Keratinocyte (primary cell): ENCODE data around the gene CFI. TPM values are rescaled to one million over a fixed set of nuclear protein-coding genes. Genes with fewer than 3 reads are reported as not detected.

Experiments
- DNase-seq: peaks from one replicate; pipeline ENCODE4 v3.0.0-alpha.2; 2011; ENCODE audit warnings: low read depth, missing footprints, low spot score
- FAIRE-seq: peaks from 2 replicates; lab custom pipeline; 2011; peaks lifted over from hg19 to GRCh38; lab: Jason Lieb, UNC
- H2AFZ ChIP-seq: 2 replicates; pipeline ENCODE4 v1.6.0; 2012; ENCODE audit warnings: low read length, control low read depth, inconsistent platforms; ENCODE audit not compliant: control insufficient read depth
- H3K27ac ChIP-seq: 2 replicates; pipeline ENCODE4 v1.5.1; 2011; ENCODE audit warnings: low read length; ENCODE audit not compliant: control insufficient read depth, insufficient read depth
- H3K27me3 ChIP-seq: 3 replicates; pipeline ENCODE4 v1.6.0; 2011; ENCODE audit warnings: low read length; ENCODE audit not compliant: control insufficient read depth, insufficient read depth; ENCODE audit errors: extremely low read depth
- H3K36me3 ChIP-seq, 2 experiments: 2 replicates in 1 of 2; 3 replicates in 1 of 2; pipeline ENCODE4 v1.5.1; 2011; ENCODE audit warnings: low read length in 2 of 2, mild to moderate bottlenecking in 1 of 2; ENCODE audit not compliant: control insufficient read depth in 2 of 2, insufficient read depth in 2 of 2; ENCODE audit errors: extremely low read depth in 1 of 2
- H3K4me1 ChIP-seq: 3 replicates; pipeline ENCODE4 v1.5.1; 2011; ENCODE audit warnings: low read length; ENCODE audit not compliant: control insufficient read depth, insufficient read depth; ENCODE audit errors: extremely low read depth
- H3K4me2 ChIP-seq: 3 replicates; pipeline ENCODE4 v1.6.0; 2011; ENCODE audit warnings: low read depth, low read length; ENCODE audit not compliant: control insufficient read depth, insufficient read depth; ENCODE audit errors: extremely low read depth
- H3K4me3 ChIP-seq, 3 experiments: fragments of 200-600 bp in 1 of 3; sonication (generic) in 1 of 3; 2 replicates in 2 of 3; 3 replicates in 1 of 3; pipeline ENCODE4 v1.5.1; 2011 to 2016; ENCODE audit warnings: low read length in 3 of 3, mild to moderate bottlenecking in 3 of 3, control low read depth in 2 of 3, inconsistent platforms in 1 of 3, low read depth in 1 of 3, mixed read lengths in 1 of 3, mixed run types in 1 of 3, moderate library complexity in 1 of 3; ENCODE audit not compliant: control insufficient read depth in 2 of 3, insufficient read depth in 2 of 3; ENCODE audit errors: extremely low read depth in 1 of 3
- H3K79me2 ChIP-seq: 2 replicates; pipeline ENCODE4 v1.6.0; 2012; ENCODE audit warnings: low read length; ENCODE audit not compliant: control insufficient read depth, insufficient read depth
- H3K9ac ChIP-seq: 3 replicates; pipeline ENCODE4 v1.6.0; 2011; ENCODE audit warnings: low read length; ENCODE audit not compliant: control insufficient read depth, insufficient read depth; ENCODE audit errors: extremely low read depth
- H3K9me1 ChIP-seq: 3 replicates; pipeline ENCODE4 v1.6.0; 2011; ENCODE audit warnings: low read length; ENCODE audit not compliant: control insufficient read depth, insufficient read depth; ENCODE audit errors: extremely low read depth
- H3K9me3 ChIP-seq: 2 replicates; pipeline ENCODE4 v1.5.1; 2012; ENCODE audit warnings: low read depth, low read length; ENCODE audit not compliant: control insufficient read depth
- H4K20me1 ChIP-seq: 3 replicates; pipeline ENCODE4 v1.6.0; 2011; ENCODE audit warnings: low read length; ENCODE audit not compliant: control insufficient read depth, insufficient read depth; ENCODE audit errors: extremely low read depth
- EZH2 ChIP-seq: IDR thresholded peaks from one replicate; pipeline ENCODE4 v1.6.1; 2012; ENCODE audit warnings: inconsistent platforms, mild to moderate bottlenecking, low read length, moderate library complexity
- dilution Hi-C: fragments of 300-500 bp; cut with MboI; formaldehyde crosslinking; loops from one replicate; pipeline ENCODE4 v1.7.0; 2020; ENCODE audit warnings: low sequenced_read_pairs; ENCODE audit not compliant: extremely low pct_ligation_motif_present
- polyA plus RNA-seq, 5 experiments: library from polyadenylated mRNA; depleted of rRNA in 3 of 5; stranded (reverse) in 3 of 5; stranded (forward) in 1 of 5; unstranded in 1 of 5; fragments of >200 nt; gene quantifications; 1 replicate in 1 of 5; 2 replicates in 3 of 5; 3 replicates in 1 of 5; pipeline versions ENCODE4 v1.2.1 to v1.2.3, GENCODE V29; 2011 to 2012; ENCODE audit warnings: missing spikeins in 2 of 5, low read depth in 1 of 5, low replicate concordance in 1 of 5
- TF ChIP-seq, protein P1 (sequence below), 3 experiments: IDR thresholded peaks in 1 of 3; conservative IDR thresholded peaks in 1 of 3; optimal IDR thresholded peaks in 1 of 3; 2 replicates in 2 of 3; 3 replicates in 1 of 3; pipeline versions ENCODE3 to v1.5.1; 2011; ENCODE audit warnings: low read length in 3 of 3, mild to moderate bottlenecking in 3 of 3, moderate library complexity in 2 of 3, control low read depth in 1 of 3, inconsistent platforms in 1 of 3; ENCODE audit not compliant: insufficient read depth in 2 of 3; ENCODE audit errors: extremely low read depth in 1 of 3

Gene CFI
- polyA plus RNA-seq, 1 donor (not counting 4 experiments of a cell fraction or from before 2014, with no cell fraction given) = not detected

GRCh38 chr4:109699553-109700225, 102.1 kb downstream of the CFI start:
- peaks cover 2% of the 10 kb centered on the region for H3K79me2 ChIP-seq
- dilution Hi-C loops = no loop called here
- no peaks in the 10 kb centered on the region for H3K9me3 ChIP-seq
- H3K4me1 ChIP-seq = peaks cover 10% of the 10 kb centered on the region
- H3K9me1 ChIP-seq = no peaks in the 10 kb centered on the region
- FAIRE-seq = no peak
- TF ChIP-seq EZH2 = no peak
- TF ChIP-seq, protein P1, sequence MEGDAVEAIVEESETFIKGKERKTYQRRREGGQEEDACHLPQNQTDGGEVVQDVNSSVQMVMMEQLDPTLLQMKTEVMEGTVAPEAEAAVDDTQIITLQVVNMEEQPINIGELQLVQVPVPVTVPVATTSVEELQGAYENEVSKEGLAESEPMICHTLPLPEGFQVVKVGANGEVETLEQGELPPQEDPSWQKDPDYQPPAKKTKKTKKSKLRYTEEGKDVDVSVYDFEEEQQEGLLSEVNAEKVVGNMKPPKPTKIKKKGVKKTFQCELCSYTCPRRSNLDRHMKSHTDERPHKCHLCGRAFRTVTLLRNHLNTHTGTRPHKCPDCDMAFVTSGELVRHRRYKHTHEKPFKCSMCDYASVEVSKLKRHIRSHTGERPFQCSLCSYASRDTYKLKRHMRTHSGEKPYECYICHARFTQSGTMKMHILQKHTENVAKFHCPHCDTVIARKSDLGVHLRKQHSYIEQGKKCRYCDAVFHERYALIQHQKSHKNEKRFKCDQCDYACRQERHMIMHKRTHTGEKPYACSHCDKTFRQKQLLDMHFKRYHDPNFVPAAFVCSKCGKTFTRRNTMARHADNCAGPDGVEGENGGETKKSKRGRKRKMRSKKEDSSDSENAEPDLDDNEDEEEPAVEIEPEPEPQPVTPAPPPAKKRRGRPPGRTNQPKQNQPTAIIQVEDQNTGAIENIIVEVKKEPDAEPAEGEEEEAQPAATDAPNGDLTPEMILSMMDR (optimal IDR thresholded peaks at IDR 0.05 in 1 of 3, IDR thresholded peaks at IDR 0.05 in 1 of 3, conservative IDR thresholded peaks at IDR 0.05 in 1 of 3; ENCODE audit: extremely low read depth in 1 of 3, insufficient read depth in 2 of 3, low read length in 3 of 3) = no peak
- no peak overlapping the region for H3K4me2 ChIP-seq
- no peak for DNase-seq
- no peaks in the 10 kb centered on the region for H3K27me3 ChIP-seq
- H3K36me3 ChIP-seq = peaks cover 2 to 4% of the 10 kb centered on the region in 2 experiments
- no peak overlapping the region for H2AFZ ChIP-seq
- H3K27ac ChIP-seq = no peak overlapping the region
- no peak overlapping the region for H3K9ac ChIP-seq
- no peak overlapping the region for H3K4me3 ChIP-seq
- H4K20me1 ChIP-seq = no peaks in the 10 kb centered on the region

DNA sequence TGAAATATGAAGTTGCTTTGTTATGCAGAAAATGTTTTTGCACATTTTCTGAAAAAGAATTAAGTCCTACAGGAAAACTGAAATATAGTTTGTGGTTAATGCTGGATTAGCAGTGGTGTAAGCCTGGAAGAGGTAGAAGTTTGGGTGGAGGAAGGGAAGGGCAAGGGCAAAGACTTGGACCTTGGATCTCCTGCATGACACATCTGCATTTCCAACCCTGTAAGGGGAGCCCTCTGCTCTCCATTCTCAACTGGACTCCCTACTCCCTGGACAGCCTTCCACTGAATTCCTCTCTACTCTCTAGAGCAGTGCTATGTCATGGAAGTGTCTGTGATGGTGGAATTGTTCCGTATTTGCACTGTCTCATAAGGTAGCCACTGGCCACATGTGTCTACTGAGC, 103.1 kb downstream of the CFI start:
- H3K4me2 ChIP-seq = no peak overlapping the region
- DNase-seq (no peak), FAIRE-seq (no peak)
- H3K9me1 ChIP-seq = no peaks in the 10 kb centered on the region
- no peaks in the 10 kb centered on the region for H3K27me3 ChIP-seq
- no peaks in the 10 kb centered on the region for H3K9me3 ChIP-seq
- H3K36me3 ChIP-seq = peaks cover 5 to 7% of the 10 kb centered on the region in 2 experiments
- H4K20me1 ChIP-seq = no peaks in the 10 kb centered on the region
- H3K4me3 ChIP-seq = no peak overlapping the region
- no peak overlapping the region for H3K27ac ChIP-seq
- TF ChIP-seq, protein P1 (optimal IDR thresholded peaks at IDR 0.05 in 1 of 3, IDR thresholded peaks at IDR 0.05 in 1 of 3, conservative IDR thresholded peaks at IDR 0.05 in 1 of 3; ENCODE audit: extremely low read depth in 1 of 3, insufficient read depth in 2 of 3, low read length in 3 of 3) = no peak
- TF ChIP-seq EZH2 = no peak
- H3K9ac ChIP-seq = no peak overlapping the region
- H3K79me2 ChIP-seq = peaks cover 2% of the 10 kb centered on the region
- peaks cover 7% of the 10 kb centered on the region for H3K4me1 ChIP-seq
- dilution Hi-C loops = no loop called here
- H2AFZ ChIP-seq = no peak overlapping the region
